ENCODE results near the gene ISG20.

ISG20 gene

DNA sequence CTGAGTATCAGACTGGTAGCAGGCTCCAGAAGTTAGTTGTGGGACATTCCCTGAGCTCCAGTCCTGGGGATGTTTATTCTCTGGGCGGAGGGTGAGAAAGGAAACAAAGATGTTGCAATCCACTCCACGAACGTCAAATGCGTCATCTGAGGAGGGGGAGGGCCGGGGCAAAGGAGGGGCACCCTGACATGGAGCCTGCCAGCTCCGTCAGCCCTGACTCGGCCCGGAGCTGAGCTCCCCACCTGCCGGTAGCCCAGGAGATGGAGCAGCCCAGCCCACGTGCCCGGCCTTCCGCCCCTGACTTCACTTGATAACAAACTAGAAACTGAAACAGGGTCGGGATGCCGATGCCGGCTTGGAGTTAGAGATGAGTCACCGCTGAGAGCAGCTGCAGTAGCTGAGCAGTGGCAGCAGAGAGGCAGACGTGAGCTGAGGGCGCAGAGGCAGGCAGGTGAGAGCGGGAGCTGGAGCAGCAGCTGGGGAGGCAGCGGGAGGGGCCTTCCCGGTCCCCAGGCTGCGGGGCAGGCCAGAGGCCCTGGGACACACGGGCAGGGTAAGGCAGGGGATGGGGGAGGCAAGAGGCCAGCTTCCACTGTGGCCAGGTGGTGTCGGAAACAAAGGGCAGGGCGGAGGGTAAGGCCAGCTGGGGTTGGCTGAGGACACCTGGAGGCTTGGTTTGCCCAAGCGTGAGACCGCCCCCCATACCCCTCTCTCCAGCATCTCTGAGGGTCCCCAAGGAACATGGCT is at the start of gene ISG20:
TSS of gene ISG20 (plus strand) at position 391 of the 747 bp plus-strand sequence. CDS start at position 742, 351 bp downstream.
- peak; percentile 52 for DNase-seq (ENCODE audit: low spot score)

DNA sequence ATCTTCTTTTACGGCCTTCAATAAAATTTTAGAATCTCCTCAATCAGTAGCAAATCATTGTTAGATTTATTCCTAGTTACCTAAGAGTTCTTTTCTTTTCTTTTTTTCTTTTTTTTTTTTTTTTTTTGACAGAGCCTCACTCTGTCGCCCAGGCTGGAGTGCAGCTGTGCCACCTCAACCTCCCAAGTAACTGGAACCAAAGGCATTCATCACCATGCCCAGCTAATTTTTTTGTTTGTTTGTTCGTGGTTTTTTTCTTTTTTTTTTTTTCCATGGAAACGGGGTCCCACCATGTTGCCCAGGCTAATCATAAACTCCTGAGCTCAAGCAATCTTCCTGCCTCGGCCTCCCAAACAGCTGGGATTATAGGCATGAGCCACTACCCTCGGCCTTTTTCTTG is 48.1 kb upstream of the ISG20 start:
- DNase-seq (ENCODE audit: low spot score), result no peak

DNA sequence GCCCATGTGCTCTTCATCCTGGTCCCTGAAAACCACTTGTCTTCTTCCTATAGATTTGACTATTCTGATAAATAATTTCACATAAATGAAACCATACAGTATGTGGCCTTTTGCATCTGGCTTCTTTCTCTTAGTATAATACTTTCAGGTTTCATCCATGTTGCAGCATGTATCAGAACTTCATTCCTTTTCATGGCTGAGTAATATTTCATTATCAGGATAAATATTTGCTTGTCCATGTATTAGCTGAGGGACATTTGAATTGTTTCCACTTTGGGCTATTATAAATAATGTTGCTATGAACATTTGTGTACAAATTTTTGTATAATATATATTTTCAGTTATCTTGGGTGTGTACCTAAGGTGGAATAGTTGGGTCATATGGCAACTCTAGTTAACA is 47.4 kb upstream of the ISG20 start:
- no peak for DNase-seq (ENCODE audit: low spot score)

DNA sequence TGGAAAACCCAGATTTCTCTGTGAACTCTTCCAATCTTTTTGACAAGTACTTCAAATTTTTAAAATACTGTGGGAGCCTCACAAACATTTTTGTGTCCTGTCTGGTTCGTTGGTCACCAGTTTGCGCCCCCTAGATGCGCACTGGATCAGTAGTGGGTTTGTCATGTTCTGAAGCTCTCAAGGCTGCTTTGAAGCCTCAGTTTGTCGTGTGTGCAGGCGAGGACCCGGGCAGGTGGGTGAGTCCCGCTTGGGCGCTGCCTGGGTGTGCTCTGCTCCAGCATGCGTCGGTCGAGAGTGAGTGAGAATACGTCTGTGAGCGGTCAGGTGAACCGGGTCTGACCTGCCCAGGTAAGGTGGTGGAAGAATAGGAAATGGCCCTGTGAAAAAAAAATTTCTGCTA is 34.9 kb upstream of the ISG20 start:
- no peak for DNase-seq (ENCODE audit: low spot score)

DNA sequence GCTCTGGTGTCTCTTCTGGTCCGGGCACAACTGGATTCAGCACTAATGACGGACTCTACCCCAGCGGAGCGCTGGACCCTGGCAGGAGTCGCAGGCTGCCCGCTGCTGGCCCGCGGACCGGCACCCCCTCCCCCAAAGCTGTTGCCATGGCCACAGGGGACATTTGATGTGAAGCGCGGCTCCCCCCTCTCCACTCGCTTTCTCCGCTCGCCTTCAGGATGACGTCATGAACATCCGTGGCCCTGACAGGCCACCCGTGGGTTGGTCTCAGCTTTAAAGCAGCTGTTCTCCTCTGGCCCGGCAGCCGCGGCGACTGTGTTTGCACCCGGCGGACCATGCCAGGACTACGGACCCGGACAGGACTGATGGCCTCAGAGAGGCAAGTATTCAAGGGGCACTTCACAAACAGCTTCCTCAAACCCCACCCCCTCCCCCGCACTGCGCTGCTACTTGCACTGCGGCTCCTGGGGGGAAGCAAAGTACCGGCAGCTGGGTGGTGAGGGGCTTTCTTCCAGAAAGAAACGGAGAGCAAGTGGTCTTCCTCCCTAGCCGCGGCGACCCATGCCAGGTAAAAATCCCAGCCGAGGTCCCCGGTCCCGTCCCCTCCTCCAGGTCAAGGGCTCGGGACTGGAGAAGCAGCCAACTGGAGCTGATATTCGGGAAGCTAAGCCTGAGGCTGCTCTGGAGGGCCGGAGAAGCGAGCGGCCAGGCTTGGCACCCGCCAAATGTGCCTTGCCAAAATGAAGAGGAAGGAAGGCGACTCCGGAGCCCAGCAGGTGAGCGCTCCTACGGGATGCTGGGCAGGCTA is 34.2 kb upstream of the ISG20 start:
- DNase-seq (ENCODE audit: low spot score), result no peak

DNA sequence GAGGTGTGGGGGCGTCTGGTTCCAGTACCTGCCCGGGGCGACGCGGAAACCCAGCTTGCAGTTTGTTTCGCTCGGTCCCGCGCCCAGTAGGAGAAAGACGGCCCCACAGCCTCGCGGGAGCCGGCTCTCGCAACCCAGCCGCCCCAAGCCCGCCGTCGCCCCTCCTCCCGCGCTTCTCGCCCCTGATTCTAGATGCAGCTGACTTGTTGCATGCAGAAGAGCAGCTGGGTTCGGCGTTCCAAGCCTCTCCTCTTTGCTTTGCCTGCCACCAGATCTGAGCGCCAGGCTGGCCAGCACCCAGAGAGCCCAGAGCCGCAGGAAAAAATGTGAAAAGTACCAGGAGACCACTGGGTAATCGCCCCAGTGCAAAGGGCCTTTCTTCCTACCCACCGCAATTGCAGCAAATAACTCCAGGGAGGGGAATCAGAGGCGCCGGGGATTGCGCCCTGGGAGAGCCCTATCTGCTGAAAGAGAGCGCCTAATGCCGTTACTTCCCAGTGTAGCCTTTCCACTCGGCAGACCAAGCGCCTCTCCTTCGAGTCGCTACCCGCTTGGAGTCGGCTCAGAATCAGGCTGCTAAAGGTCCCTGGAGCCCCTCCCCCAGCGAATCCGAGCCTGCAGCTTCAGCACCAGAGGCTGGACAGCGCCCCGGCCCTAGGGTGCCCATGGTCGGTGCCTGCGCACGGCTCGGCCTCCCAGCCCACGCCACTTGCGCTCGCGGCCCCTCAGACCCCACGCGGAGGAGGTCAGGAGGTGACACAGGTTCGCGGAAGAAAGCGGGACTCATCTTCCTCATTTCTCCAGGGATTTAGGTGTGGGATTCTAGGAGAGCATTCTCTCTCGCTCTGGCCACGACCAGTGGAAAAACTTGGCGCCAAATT is 33.4 kb upstream of the ISG20 start:
- DNase-seq (ENCODE audit: low spot score), result no peak

DNA sequence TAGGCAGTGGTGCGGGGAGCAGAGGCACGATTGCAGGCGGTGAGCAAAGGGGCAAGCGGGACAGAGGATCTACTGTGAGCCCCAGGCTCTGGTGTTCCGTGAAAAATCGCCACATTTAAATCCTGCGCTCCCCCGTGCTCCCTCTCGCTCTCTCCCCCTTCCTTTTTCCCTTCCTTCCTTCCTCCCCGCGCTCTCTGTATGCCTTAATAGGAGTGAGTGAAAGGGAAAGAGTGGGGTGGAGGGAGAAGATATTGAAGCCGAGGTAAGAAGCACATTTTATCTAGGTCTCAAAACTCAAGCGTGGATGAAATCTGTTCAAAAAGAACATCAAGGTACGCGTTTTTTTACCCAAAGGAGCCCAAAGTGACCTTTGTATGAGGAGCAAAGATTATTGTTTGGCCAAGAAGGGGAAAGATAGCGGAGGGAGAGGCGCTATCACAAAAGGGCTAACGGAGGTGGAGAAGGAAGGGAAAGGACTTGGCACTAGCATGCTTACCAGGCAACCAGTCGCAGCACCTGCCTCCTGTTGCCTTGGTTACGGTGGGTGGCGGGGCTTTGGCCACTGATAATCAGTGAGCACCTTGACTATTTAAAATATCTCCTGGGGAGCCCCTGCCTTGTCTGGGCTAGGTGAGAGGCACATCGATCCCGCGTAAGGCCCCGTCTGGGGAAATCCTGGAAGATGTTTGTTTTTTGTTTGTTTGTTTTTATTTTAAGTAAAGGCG is 32.6 kb upstream of the ISG20 start:
- no peak for DNase-seq (ENCODE audit: low spot score)

DNA sequence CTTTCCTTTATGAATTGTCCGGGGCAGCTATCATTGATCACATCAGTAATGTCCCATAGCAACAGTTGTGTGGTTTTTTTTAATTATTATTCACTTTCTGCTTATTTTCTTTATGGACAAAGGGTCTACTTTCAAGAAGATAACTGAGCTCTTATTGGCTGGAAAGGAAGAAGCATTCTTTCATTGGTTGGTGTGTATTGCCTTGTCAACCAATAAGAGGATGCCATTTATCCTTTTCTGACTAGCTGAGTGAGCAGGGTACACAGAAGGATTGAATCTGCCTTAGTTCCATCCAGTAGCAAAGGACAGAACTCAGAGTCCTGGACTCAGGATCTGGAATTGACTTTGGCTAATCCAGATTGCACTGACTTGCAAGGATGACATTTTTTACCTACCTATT is 30.9 kb upstream of the ISG20 start:
- no peak for DNase-seq (ENCODE audit: low spot score)

DNA sequence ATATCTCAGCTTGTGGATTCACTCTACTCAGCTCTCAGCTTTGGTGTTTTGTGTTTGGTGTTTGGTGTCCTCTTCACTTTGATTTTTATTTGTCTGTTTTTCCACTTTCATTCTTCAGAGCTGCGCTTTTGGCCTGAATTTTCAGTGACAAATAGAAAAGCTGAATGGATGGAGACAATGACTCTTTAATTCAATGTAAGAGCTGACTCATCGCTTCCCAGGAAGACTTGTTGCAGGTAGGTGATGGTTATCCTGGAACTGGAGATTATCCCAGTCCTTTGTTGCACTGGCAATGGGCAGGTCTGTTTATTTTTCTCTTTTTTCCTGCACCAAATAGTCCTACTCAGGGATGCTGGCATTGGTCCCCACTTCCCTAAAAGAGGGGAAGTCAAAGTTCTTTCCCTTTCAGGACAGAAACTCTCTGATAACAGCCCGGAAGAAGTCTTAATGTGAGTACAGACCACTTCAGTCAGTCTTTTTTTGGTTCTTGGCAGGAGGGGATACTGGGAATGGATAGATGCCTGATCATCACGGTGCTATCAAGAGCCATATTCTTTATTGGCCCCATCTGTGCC is 30.1 kb upstream of the ISG20 start:
- DNase-seq (ENCODE audit: low spot score), result no peak

DNA sequence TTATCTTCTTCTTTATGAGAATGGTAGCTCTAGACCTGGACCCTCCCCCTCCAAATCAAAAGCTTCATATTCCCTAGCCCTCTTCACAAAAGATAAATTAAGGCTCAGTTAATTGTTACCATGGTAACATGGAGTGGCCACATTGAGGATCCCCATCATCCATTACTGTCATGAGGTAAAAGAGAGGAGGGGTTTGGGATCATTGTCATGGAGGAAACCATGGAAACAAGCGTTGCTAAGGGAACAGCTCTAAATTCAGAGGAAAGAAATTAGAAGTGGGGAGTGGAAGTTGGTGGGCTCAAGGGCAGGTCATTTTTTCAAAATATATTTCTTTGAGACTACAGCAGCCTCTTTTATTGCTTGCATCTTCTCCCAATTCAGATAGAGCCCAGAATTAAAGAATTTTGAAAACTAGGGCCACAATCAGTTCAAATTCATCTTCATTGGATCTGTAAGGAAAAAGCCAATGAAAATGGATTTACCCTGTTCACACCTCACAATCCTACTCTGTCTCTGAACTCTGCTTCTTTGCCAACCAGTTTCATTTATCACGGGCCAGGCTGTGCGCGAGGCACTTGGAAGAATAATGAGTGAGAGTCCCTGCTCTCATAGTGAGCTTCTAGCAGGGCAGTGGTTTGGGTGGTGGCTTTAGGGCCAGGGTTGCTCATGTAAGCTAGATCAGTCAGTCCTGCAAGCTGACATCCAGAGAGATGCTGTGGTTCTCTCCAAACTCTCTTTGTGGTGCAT is 29.3 kb upstream of the ISG20 start:
- no peak for DNase-seq (ENCODE audit: low spot score)

DNA sequence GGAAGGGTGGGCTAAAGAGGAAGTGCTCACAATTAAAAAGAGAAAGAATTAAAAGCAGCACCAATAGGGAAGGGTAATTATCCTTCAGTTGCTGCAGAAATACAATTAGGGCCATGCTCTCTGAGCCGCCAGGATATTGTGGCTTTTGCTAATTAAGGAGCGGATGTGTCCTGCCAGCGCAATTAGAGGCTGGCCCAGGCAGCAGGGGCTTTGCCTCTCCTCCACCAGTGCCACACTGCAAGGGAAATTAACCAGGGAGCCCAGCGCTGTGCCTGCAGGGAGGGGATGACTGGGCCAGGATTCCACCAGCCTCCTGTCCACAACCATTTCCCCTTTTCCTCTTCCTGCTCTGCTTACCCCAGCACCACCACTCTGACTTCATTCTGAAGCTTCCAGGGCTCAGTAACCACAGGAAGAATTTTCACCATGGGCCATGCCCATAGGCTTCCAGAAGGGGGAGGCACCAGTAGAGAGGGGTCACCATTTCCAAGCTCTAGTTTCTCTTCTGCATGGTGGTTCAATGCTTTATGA is 28.1 kb upstream of the ISG20 start:
- DNase-seq (ENCODE audit: low spot score), result no peak

DNA sequence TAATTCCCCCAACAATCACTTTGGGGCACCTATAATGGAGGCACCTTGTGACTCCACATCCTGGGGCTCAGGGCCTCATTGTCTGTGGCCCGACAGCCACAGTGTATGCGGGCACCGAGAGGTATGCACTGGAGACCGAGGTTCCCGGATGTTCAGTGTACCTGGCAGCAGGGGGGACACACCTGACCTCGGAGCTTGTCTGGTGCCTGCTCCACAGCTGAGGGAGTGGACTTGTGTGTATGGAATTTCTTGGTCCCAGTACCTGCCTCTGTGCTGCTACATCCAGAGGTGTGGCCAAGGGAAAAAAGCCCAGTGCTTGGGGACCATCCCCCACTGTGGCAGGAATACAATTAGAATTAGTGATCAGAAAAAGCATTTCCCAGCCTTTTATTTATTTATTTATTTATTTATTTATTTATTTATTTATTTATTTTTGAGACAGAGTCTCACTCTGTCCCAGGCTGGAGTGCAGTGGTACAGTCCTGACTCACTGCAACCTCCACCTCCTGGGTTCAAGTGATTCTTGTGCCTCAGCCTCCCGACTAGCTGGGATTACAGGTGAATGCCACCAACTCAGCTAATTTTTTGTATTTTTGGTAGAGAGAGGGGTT is 26.5 kb upstream of the ISG20 start:
- no peak for DNase-seq (ENCODE audit: low spot score)

DNA sequence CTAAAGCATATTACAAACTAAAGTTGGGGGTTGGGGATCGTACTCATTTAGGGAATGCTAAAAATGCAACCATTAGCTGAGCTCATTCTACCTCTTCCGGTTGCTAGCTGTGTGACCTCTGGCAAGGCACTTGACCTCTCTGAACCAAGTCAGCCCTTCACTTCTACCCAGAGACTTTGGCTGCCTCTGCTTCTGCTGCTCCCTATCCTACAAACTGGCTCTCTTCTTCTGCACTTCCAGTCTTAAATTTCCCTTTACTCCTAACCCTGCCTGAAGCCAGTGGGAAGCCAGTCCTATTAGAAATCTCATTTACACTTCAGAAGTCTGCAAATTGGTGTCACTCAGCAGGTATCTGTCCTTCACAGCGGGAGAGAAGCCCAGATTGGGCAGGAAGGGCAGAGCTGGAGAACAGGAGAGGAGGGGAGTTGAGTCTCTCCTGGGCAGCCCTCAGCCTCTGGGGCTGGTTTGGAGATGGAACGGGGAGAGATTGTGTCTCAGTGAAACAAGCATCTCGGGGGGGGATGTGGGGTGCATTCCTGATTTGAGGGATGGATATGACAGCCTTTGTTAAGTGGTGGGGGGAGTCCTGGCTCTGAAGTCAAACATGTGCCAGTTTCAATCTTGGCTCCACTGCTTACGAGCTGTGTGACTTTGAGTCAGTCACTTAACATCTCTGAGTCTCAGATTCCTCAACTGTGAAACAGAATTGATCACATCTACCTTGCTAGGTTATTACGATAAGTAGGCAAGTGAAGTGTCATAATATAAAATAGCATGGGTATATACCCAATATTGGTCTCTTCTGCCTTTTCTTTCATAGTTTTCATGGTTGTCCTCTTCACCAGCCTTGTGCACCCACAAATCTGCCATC is 25.5 kb upstream of the ISG20 start:
- DNase-seq (ENCODE audit: low spot score), result no peak

DNA sequence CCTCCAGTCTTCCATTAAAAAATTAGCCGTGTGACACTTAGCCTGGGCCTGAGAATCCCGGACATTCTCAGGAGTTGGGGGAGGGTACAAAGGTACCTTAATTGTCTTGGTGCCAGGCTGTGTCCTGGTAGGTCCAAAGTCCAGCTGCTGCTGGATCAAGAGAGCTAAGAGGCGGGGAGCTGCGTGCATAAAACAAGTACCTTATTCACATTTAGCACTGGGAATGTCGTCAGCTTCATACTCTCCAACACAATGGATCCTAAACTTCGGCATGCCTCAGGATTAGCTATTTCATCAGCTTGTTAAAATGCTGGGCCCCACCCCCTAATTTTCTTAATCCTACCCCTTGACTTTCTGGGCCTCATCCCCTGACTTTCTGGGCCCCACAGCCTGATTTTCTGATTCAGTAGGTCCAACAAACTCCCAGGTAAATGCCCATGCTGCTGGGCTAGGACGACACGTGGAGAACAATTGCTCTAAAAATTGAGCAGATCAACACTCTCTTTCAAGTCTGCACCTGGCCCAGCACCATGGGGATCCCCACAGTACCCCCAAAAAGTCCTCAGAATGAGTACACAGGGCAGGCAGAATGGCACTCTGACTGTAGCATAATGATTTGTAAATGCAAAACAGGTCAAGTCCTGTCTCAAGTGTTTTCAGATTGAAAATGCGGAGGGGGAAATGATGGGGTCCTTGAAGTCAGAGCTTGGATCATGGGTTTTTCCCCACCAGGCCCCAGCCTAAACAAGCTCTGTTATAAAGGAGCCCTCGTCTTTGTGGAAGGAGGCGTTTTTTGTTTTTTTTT is 23.3 kb upstream of the ISG20 start:
- DNase-seq (ENCODE audit: low spot score), result no peak

DNA sequence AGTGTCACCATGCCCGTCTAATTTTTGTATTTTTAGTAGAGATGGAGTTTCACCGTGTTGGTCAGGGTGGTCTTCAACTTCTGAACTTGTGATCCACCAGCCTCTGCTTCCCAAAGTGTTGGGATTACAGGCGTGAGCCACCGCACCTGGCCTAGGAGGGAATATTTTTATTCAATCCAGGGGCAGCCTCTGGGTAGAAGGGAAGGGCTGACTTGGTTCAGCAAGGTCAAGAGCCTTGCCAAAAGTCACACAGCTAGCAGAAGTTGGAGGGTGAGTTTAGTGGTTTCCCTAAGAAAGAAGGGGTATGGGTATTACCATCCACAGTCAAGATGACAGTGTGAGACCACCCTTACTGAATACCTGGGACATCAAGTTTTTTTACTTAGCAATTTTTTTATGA is 22.6 kb upstream of the ISG20 start:
- no peak for DNase-seq (ENCODE audit: low spot score)

DNA sequence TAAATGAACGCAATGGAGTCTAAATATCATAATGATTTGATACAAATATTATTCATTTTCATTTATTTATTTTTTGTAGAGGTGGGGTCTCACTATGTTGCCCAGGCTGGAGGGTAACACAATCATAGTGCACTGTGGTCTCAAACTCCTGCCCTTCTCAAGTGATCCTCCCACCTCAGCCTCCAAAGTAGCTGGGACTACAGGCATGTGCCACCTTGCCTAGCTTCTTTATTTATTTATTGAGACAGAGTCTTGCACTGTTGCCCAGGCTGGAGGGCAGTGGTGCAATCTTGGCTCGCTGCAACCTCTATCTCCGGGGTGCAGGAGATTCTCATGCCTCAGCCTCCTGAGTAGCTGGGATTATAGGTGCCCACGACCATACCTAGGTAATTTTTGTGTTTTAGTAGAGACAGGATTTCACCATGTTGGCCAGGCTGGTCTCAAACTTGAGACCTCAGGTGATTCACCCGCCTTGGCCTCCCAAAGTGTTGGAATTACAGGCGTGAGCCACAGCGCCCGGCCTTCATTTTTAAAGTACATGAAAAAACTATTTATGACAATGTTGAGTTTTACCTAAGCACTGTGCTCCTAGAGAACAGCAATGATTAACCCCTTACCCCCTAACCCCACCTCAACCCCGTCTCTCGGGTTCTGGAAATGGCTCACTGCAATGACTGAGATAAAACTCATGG is 21.6 kb upstream of the ISG20 start:
- DNase-seq (ENCODE audit: low spot score), result no peak

DNA sequence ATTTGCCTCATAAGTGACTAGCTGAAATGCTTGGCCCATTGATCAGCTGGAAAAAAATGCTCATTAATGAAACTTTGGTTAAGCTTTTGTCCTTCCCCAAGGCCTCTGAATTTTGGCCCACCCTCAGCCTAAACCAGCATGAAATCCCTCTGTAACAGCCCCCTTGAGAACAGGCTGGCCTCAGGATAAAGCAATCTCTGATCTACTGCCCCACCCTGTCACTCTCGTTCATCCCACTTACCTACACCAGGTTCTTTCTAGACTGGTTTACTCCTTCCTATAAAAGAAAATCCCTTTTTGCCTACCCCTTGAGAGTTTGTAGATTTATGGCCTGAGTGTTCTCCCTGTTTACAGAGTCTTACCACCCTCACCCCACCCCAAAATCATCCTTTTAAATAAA is 21.0 kb upstream of the ISG20 start:
- no peak for DNase-seq (ENCODE audit: low spot score)

DNA sequence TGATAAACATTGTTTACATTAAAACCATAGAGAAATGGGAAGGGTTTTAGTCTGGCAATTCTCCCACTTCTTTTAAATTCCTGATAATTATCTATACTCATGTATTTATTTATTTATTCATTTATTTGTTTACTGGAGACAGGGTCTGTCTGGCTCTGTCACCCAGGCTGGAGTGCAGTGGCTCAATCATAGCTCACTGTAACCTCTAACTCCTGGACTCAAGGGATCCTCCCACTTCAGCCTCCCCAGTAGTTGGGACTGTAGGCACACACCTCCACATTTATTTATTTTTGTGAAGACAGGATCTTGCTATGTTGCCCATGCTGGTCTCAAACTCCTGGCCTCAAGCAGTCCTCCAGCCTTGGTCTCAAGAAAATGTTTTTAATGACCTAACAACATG is 20.1 kb upstream of the ISG20 start:
- DNase-seq (ENCODE audit: low spot score), result no peak

All from D341Med (cell line).